ENCODE measurements around the gene ERC2.
"Not testable (repeated sequence)": the region's sequence is repeated elsewhere in the genome, so short reads cannot be mapped to it uniquely, and the experiment has no call there.

The ERC2 gene

GRCh38 chr3:55505102-55505501 is 963.2 kb downstream of the ERC2 start:
- not testable (repeated sequence) for DNase-seq

DNA sequence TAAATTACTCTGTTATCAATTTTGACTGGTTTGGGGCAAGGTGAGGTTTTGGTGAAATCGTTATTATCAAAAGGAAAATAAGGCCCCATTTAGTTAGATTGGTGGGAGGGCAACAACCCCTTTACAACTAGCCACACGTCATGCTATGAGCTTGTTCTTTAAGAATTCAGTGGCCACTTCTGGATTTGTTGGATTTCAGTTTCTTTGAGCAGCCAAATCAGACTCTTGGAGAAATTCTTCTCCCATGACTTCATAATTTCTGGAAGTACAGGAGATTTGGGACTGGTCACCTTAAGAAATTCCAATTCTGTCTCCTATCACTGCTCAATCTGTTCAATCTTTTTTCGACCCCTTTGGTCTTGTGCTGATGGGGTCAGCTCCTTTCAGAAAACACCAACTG is 966.4 kb downstream of the ERC2 start:
- DNase-seq, result no peak

GRCh38 chr3:55500555-55501330 is 967.5 kb downstream of the ERC2 start:
- DNase-seq, result no peak

DNA sequence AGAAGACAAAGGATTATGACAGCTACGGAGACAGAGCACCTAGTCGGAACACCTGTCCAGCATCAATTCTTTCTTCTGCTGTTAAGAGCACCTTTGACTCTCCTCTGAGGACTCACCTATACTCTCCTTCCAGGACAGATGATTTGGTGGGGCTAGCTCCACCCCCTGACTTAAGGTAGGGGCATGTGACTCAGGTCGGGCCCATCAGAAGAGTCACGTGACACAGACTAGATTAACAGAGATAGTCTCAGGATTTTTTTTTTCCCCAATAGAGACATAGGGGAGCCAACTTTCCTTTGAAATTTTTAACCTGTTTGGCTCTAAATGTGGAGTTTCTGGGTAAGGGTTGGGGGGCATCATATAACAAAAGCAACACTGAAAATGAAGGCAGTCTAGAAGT is 969.7 kb downstream of the ERC2 start:
- DNase-seq, result no peak

DNA sequence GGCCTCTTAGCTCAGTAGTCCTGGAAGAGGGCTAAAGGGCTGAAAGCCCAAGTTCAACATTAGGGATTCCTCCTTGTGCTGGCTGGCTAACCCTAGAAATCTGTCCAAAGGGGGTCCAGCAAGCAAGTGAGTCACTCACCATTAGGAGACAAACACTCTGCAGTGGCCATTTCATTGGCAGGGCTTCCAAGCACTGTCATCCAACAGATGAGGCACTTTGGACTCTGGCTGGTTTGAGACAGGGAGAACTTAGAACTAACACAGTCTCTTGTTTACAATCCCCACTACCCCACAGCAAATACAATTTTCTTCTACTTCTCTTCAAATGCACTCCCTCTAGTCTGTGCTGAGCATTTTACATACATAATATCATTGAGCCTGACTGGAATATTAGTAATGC is 971.0 kb downstream of the ERC2 start:
- DNase-seq, result no peak

DNA sequence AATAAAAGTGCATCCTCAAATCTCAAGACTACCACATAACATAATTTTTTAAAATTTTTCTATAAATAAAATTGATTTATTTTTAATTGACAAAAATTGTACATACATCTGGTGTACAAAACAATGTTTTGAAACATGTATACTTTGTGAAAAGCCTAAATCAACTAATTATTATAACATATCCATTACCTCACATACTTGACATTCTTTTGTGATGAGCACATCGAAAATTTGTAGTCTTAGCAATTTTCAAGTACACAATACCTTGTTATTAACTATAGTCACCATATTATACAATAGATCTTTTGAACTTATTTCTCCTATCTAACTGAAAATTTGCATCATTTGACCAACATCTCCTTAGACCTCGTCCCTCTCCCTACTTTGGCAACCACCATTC is 973.3 kb downstream of the ERC2 start:
- DNase-seq, result no peak

DNA sequence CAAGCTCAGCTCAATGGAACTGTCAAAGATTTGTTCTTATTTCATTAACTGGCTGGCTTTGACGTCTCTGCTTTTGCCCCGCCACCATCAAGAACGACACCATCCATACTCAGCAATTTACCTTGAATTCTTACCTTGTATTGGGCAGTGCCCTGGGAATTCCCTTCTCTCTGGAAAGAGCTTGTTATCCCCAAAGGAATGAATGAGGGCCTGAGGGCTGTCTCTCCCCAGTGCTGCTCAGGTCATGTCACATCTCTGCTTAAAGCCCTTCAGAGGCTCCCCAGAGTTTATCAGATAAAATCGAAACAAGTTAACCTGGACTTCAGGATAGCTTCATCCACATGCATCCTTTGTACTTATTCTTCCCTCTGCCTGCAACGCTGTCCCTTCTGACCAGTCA is 975.3 kb downstream of the ERC2 start:
- DNase-seq, result no peak

DNA sequence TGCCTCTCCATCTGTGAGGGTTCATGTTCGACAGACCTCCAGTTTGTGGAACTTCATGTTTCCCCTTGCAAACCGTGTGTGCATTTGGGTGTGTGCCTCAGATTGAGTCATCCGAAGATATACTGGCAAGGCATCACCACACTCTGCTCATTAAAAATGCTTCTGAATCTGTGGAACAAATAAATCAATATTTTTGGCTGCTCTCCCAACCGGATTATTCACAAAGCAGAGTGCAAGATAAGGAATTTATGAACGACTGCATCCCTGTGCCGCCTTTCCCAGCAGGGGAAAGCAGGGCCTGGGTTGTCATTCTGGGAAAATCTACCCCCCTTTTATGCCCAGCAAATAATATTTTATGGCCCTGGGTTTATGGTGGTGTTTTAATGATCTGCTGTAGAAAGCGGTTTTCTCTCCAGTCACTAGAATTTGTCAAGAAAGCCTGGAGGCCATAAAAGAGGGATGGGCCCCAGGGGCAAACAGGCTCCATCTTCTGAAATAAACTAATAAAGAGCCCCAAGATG is 976.9 kb downstream of the ERC2 start:
- DNase-seq, result no peak

DNA sequence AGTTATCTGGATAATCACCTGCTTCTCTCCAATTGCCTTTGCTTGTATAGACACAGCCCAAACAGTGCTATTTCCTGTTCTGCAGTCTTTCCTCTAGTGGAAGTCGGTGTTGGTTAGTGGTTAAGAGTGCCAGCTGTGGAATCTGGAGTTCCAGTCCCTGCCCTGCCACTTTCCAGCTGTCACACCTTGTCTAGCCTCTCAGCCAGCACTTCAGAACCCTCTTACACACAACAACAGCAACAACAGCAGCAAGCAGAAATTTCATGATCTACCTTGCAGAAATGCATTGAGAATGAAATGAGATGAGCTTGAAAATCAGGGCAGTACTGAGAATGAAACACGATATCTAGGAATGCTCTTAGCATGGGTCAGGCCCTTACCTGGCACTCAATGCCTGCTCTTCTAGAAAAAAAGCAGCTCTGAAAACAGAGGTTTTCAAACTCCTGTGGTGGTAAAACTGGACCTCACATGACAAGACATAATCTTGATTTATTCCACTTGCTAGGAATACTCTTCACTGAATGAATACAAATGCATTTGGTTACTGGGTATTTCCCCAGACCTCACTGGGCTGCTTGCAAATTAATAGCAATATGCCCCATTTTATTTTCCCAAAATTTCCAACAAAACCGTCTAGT is 977.9 kb downstream of the ERC2 start:
- no peak for DNase-seq

GRCh38 chr3:55489798-55490132 is 978.5 kb downstream of the ERC2 start:
- DNase-seq, result no peak

- no peak for DNase-seq
Observed at GRCh38 chr3:55488398-55489055, 979.7 kb downstream of the ERC2 start.

DNA sequence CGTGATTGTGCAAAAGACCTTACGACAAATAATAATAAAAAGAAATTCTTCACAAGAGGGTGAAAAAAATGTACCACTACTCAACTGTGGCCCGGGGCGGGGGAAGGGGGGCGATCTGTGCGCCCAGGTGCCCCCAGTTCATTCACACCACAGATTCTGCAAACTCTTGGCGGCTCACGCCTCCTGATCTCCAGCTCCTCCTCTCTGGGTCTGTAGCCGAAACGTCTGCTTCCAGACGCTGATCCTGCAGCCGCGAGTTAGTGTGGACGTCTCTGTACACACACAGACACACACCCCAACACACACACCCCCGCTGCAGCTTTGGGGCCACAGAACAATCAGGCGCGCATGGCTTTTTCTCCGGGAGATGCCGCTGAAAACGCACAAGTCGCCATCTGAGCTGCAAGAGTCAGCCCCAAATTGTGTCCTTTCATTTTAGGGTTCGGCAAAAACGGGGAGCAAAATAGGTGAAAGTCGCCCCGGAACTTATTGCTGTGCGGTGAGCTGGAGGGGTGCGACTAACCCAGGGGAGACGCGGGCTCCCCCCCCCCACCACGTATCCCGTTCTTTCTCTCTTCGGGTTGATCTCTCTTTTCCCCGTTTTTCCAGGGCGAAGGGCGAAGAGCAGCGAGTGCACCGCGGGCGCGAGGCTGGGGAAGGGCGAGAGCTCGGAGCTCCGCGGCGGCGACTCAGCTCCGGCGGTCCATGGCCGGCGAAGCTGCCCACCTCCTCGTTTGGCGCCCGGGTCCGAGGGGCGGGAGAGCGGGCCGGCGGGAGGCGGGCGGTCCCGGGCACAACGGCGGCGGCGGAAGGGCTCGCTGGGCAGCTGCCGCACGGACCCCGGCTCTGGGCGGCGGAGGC is 980.7 kb downstream of the ERC2 start:
- no peak for DNase-seq

- no peak for DNase-seq
Observed at GRCh38 chr3:55486857-55487380, 981.3 kb downstream of the ERC2 start, which contains the start of gene WNT5A. Gene WNT5A, minus strand, starts transcription at chr3:55487306. Its CDS starts 321 bp downstream, at chr3:55486985.

GRCh38 chr3:55486101-55486856 is 982.0 kb downstream of the ERC2 start:
- DNase-seq, result no peak

DNA sequence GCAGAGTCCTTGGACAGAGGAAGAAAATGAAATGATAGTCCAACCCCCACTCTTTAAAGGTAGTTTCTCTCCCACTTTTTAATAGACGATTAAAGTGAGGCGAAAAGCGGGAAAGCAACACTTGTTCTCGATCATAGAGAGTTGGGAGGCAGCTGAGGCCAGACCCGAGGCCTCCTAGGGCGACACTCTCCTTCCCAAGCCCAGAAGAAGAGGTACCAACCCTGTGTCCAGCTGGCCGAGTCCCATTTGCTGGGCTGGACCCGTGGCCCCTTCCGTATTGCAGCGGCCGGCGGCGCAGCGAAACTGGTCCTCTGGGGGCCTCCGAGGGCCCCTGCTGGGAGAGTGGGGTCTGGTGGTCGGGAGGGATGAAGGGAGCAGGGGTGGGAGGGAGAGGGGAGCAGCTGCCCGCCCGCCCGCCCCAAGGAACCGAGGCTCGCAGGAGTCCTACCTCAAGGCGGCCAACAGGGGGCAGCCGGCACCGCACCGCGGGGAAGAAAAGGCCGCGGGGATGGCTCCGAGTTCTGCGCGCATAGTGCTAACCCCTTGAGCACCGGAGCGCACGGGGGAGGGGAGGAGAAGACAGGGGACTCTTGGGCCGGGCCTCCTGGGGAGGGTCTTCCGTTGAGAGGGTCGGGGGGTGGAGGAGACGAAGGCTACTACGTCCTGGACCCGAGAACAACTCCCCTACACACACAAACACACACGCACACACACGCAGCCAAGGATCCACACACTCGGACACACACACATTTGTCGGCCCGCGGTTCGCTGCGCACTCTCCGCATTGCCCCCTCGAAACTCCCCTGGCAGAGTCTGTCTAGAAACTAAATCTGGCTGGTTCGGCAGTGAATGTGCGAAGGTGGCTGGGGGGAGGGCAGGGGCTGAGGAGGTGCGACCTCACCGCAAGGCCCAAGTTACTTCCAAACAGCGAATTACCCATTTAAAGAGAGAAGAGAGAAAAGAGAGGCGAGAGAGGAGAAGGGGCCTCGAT is 983.2 kb downstream of the ERC2 start:
- DNase-seq, result no peak

GRCh38 chr3:55484191-55484689 is 984.0 kb downstream of the ERC2 start:
- DNase-seq, result no peak

GRCh38 chr3:55483196-55484095 is 984.8 kb downstream of the ERC2 start:
- no peak for DNase-seq

- DNase-seq, result no peak
Observed at GRCh38 chr3:55482496-55483195, 985.6 kb downstream of the ERC2 start.

All from activated CD4-positive, alpha-beta T cell treated with anti-CD3 and anti-CD28 coated beads for 4 hours (primary cell).